Stimulated activated CD8-positive, alpha-beta memory T cell treated with anti-CD3 and anti-CD28 coated beads, Interleukin-2, amount 100 ng/mL, for 48 hours (primary cell): Measurements from ENCODE around the gene NOXO1.

Source experiments
- DNase-seq, 2 donors: peaks; one replicate each; pipeline ENCODE4 v3.0.0-alpha.2; 2020; ENCODE audit warnings: low read depth in 2 of 2

The NOXO1 gene, protein sequence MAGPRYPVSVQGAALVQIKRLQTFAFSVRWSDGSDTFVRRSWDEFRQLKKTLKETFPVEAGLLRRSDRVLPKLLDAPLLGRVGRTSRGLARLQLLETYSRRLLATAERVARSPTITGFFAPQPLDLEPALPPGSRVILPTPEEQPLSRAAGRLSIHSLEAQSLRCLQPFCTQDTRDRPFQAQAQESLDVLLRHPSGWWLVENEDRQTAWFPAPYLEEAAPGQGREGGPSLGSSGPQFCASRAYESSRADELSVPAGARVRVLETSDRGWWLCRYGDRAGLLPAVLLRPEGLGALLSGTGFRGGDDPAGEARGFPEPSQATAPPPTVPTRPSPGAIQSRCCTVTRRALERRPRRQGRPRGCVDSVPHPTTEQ

DNA sequence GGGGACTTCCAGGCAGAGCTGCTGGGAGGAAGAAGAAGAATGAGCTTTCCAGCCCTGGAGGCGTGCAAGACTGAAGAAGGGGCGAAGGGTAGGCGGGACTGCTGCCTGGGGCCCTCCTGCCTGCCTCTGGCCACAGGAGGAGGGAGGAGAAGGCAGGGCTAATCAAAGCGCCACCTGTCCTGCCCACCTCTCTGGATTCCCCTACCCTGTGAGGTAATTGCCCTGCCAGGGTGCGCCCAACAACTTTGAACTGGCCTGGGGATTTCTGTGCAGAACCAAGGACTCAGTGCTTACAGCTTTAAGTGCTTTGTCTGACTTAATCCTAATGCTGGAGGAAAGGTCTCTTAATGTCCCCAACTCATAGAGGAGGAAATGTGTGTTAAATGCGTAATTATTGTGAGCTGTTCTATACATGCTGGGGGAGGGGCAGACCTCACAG lies at the start of gene NOXO1:
Gene NOXO1, minus strand, starts transcription at position 72 of the 439 bp plus-strand sequence. CDS start 290 bp downstream, outside the sequence.
- DNase-seq = no peak

GRCh38 chr16:2030036-2030435 lies 48.8 kb upstream of the NOXO1 start:
- no peak for DNase-seq

DNA sequence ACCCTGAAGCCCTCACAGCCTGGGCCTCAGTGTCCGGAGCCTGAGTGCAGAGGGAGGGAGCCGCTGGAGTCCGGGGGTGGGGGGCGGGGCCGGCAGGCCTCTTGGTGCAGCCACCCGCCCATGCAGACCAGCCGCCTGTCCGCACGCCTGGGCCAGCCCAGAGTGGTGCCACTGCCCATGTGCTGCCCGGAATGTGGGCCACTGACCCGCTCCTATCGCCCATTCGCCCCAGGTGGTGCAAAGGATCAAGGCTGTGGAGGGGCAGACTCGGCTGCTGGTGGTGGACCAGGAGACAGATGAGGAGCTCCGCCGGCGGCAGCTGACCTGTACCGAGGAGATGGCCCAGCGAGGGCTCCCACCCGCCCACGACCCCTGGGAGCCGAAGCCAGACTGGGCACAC lies 48.1 kb upstream of the NOXO1 start:
- no peak for DNase-seq

- DNase-seq = no peak
Measured at GRCh38 chr16:2028620-2029220, 47.5 kb upstream of the NOXO1 start.

GRCh38 chr16:2028146-2028545 lies 46.9 kb upstream of the NOXO1 start:
- DNase-seq = no peak

DNA sequence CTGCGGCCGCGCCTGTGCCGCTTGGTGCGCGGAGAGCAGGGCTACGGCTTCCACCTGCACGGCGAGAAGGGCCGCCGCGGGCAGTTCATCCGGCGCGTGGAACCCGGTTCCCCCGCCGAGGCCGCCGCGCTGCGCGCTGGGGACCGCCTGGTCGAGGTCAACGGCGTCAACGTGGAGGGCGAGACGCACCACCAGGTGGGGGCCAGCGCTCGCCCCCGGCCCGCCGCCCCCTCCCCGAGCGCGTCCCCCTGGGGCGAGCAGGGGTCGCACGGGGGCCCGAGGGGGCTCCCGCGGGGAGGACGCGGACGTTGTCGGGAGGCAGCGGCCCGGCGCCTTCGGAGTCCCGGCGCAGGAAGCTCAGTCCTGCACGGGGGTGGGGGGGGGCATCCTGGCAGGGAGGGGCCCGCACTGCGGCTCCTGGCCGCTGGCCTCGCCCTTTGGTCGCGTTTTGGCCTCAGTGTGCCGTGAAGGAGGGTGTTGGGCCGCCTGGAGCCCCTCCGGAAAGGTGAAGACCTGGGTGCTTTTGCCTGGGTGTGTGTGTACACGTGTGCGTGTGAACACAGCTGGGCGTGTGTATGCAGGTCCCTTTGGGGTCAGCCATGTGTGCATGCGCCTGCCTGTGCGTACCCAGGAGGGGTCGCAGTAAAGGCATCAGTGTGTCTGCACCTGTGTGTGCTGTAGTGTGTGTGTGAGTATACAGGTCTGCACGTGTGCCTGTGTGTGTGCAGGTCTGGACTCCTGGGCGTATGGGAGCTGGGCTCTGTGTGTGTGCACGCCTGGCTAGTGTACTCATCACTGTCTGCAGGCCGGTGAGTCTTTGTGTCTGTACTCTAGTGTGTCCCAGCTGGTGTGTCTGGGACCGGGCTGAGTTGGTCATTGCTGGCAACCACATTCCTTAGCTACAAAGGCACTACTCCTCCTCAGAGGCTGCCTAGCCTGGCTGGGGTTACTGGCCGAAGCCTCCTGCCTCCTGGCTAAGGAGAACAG lies 46.0 kb upstream of the NOXO1 start:
- DNase-seq = no peak

DNA sequence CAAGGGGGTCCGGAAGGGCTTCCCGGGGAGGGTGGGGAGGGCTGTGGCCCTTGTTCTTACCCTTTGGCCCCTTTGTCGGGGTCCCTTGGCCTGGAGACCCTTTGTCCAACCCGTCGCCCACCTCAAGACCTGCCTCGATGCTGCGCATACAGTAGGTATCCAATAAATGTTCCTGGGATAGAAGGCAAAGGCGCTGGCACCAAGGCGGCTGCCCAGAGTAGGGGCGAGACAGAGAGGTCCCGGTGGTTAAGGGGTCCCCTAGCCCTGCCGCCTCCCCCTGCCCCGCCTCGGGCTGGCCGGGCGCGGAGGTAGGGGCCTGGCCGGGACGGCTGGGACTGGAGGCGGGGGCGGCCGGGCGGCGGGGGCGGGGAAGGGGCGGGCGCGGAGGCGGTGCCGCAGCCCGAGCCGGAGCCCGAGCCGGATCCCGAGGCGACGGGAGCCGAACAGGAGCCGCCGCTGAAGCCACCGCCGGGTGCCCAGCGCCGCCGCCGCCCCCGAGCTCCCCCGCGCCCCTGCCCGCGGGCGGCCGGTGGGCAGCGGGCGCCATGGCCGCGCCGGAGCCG lies 45.3 kb upstream of the NOXO1 start, which contains the start of gene NHERF2:
Gene NHERF2, plus strand, starts transcription at position 442 of the 563 bp plus-strand sequence. Its CDS starts 104 bp downstream, at position 546.
- DNase-seq = no peak

DNA sequence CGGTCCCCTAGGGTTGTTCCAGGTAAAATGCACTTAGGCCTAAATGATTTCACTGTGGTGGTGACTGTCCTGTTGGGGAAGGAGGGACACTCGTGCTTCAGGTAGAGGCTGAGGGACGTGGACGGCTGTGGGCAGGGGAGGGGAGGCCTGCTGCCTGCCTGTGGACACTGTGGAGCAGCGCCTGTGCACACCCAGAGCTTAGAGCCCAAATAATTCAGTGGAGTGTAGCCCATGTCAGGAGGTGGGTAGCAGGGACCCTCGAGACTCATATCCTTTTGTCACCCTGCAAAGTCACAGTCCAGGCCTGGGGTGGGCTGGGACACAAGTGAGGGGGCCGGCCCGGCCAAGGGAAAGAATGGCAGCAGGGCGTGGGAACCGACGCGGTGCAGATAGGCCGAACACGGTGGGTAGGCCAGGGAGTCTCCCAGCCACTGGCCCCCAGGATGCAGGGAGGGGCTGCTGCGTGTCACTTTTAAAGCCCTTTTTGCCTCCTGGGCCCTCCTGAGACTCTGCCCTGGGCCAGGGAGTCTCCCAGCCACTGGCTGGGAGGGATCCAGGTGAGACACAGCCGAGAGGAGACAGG lies 44.7 kb upstream of the NOXO1 start:
- DNase-seq = no peak

GRCh38 chr16:2025251-2025650 lies 44.0 kb upstream of the NOXO1 start:
- DNase-seq = no peak

DNA sequence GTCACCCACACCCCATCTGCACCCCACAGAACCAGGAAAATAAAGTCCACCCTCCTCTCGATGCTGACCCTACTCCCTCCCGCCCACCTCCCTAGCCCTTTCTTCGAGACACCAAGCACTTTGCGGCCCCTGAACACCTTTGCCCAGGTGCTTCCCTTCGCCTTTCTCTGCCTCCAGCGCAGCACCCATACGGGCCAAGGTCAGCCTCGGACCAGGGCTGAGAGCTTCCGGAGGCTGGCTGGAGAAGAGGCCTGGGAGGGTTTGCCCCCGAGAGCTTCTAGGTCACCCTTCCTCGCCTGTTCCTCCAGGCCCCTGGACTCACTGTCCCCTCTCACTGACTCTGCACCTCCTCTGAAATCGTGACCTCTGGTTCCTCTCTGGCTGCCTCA lies 42.8 kb upstream of the NOXO1 start:
- DNase-seq = no peak

- peak; percentile 92 to 95 for DNase-seq
Measured at GRCh38 chr16:2023092-2024031, 42.1 kb upstream of the NOXO1 start.

GRCh38 chr16:2022723-2023091 lies 41.4 kb upstream of the NOXO1 start:
- DNase-seq = no peak

GRCh38 chr16:2019921-2020831 lies 38.9 kb upstream of the NOXO1 start:
- DNase-seq = no peak

DNA sequence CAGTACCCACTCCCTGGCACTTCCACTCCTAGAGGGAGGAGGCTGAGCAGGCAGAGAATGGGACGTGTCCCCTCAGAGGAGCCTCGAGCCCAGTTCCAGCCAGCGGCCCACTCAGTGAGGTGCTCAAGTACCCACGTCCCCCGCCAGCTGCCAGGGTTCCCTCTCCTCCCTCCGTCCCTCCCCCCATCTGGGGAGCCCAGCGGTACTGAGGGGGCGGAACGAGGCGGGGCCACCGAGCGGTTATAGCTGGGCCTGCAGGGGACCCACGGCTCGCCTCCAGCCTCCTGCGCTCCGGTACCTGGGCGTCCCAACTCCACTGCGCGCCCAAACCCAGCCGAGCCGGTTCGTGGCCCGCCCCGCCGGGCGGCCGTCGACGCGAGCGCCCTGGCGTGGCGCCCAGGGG lies 38.2 kb upstream of the NOXO1 start, which contains the start of gene NPW:
Gene NPW, plus strand, starts transcription at position 268 of the 403 bp plus-strand sequence.
- DNase-seq = peak in 1 of 2 donors; percentile 33

- DNase-seq = no peak
Measured at GRCh38 chr16:2016407-2016922, 35.2 kb upstream of the NOXO1 start.

GRCh38 chr16:2015947-2016208 lies 34.6 kb upstream of the NOXO1 start:
- no peak for DNase-seq

- no peak for DNase-seq
Measured at GRCh38 chr16:2015117-2015946, 34.1 kb upstream of the NOXO1 start.

GRCh38 chr16:2013527-2013926 lies 32.3 kb upstream of the NOXO1 start:
- DNase-seq = no peak
